ENCODE data around the gene SORCS2. TPM values are rescaled to one million over a fixed set of nuclear protein-coding genes. Genes with fewer than 3 reads are reported as not detected.

SORCS2 gene
- polyA plus RNA-seq, 1 donor from 2014 or later = 1.0 TPM

GRCh38 chr4:7217474-7218321 lies 25.4 kb downstream of the SORCS2 start:
- Histone ChIP-seq H3K27ac (ENCODE audit: low read length) (no peak overlapping the region), H3K9me2 (ENCODE audit: insufficient read depth, low read length) (no peaks in the 10 kb centered on the region), H3K4me3 (ENCODE audit: low read length) (no peak overlapping the region), H4K20me1 (ENCODE audit: insufficient read depth) (no peaks in the 10 kb centered on the region), H3K4me2 (ENCODE audit: low read length) (no peak overlapping the region), H3K36me3 (ENCODE audit: insufficient read depth, low read length) (no peaks in the 10 kb centered on the region), H3K9ac (ENCODE audit: low read length) (no peak overlapping the region), H3F3A (ENCODE audit: insufficient read depth, low read length, poor library complexity, severe bottlenecking) (no peaks in the 10 kb centered on the region), H2AFZ (ENCODE audit: low read depth, low read length) (no peak overlapping the region), H3K27me3 (ENCODE audit: insufficient read depth, low read depth, low read length) (no peaks in the 10 kb centered on the region), H3K9me3 (ENCODE audit: low read length) (no peaks in the 10 kb centered on the region), H3K79me2 (replicated peaks; ENCODE audit: insufficient read depth, low read length) (no peaks in the 10 kb centered on the region)
- TF ChIP-seq, protein P1, sequence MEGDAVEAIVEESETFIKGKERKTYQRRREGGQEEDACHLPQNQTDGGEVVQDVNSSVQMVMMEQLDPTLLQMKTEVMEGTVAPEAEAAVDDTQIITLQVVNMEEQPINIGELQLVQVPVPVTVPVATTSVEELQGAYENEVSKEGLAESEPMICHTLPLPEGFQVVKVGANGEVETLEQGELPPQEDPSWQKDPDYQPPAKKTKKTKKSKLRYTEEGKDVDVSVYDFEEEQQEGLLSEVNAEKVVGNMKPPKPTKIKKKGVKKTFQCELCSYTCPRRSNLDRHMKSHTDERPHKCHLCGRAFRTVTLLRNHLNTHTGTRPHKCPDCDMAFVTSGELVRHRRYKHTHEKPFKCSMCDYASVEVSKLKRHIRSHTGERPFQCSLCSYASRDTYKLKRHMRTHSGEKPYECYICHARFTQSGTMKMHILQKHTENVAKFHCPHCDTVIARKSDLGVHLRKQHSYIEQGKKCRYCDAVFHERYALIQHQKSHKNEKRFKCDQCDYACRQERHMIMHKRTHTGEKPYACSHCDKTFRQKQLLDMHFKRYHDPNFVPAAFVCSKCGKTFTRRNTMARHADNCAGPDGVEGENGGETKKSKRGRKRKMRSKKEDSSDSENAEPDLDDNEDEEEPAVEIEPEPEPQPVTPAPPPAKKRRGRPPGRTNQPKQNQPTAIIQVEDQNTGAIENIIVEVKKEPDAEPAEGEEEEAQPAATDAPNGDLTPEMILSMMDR (IDR thresholded peaks at IDR 0.05; ENCODE audit: poor library complexity, severe bottlenecking) = no peak
- TF ChIP-seq, protein P2, sequence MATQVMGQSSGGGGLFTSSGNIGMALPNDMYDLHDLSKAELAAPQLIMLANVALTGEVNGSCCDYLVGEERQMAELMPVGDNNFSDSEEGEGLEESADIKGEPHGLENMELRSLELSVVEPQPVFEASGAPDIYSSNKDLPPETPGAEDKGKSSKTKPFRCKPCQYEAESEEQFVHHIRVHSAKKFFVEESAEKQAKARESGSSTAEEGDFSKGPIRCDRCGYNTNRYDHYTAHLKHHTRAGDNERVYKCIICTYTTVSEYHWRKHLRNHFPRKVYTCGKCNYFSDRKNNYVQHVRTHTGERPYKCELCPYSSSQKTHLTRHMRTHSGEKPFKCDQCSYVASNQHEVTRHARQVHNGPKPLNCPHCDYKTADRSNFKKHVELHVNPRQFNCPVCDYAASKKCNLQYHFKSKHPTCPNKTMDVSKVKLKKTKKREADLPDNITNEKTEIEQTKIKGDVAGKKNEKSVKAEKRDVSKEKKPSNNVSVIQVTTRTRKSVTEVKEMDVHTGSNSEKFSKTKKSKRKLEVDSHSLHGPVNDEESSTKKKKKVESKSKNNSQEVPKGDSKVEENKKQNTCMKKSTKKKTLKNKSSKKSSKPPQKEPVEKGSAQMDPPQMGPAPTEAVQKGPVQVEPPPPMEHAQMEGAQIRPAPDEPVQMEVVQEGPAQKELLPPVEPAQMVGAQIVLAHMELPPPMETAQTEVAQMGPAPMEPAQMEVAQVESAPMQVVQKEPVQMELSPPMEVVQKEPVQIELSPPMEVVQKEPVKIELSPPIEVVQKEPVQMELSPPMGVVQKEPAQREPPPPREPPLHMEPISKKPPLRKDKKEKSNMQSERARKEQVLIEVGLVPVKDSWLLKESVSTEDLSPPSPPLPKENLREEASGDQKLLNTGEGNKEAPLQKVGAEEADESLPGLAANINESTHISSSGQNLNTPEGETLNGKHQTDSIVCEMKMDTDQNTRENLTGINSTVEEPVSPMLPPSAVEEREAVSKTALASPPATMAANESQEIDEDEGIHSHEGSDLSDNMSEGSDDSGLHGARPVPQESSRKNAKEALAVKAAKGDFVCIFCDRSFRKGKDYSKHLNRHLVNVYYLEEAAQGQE (IDR thresholded peaks at IDR 0.05; ENCODE audit: borderline replicate concordance) = no peak
- TF ChIP-seq EZH2 (IDR thresholded peaks at IDR 0.05; ENCODE audit: borderline replicate concordance, insufficient read depth, low read length, poor library complexity, severe bottlenecking) (no peak), EP300 (conservative IDR thresholded peaks at IDR 0.05; ENCODE audit: poor library complexity, severe bottlenecking) (no peak)

GRCh38 chr4:7218686-7219085 lies 26.3 kb downstream of the SORCS2 start:
- no peaks in the 10 kb centered on the region for H3K27me3 ChIP-seq (ENCODE audit: insufficient read depth, low read depth, low read length)
- no peak overlapping the region for H2AFZ ChIP-seq (ENCODE audit: low read depth, low read length)
- H3K36me3 ChIP-seq (ENCODE audit: insufficient read depth, low read length) = no peaks in the 10 kb centered on the region
- H3K4me3 ChIP-seq (ENCODE audit: low read length) = no peak overlapping the region
- TF ChIP-seq, protein P1 (IDR thresholded peaks at IDR 0.05; ENCODE audit: poor library complexity, severe bottlenecking) = no peak
- TF ChIP-seq RAD21 (conservative IDR thresholded peaks at IDR 0.05) = no peak
- TF ChIP-seq EZH2 (IDR thresholded peaks at IDR 0.05; ENCODE audit: borderline replicate concordance, insufficient read depth, low read length, poor library complexity, severe bottlenecking) = no peak
- TF ChIP-seq POLR2AphosphoS5 (IDR thresholded peaks at IDR 0.05) = no peak
- TF ChIP-seq SMC3 (conservative IDR thresholded peaks at IDR 0.05; ENCODE audit: poor library complexity) = no peak
- TF ChIP-seq, protein P2 (IDR thresholded peaks at IDR 0.05; ENCODE audit: borderline replicate concordance) = no peak
- no peak for TF ChIP-seq TAF1 (IDR thresholded peaks at IDR 0.05; ENCODE audit: low read depth)
- no peak for TF ChIP-seq EP300 (conservative IDR thresholded peaks at IDR 0.05; ENCODE audit: poor library complexity, severe bottlenecking)
- no peak for TF ChIP-seq MXI1 (conservative IDR thresholded peaks at IDR 0.05; ENCODE audit: poor library complexity, severe bottlenecking)
- no peaks in the 10 kb centered on the region for H4K20me1 ChIP-seq (ENCODE audit: insufficient read depth)
- no peaks in the 10 kb centered on the region for H3K9me3 ChIP-seq (ENCODE audit: low read length)
- no peak overlapping the region for H3K9ac ChIP-seq (ENCODE audit: low read length)
- H3K79me2 ChIP-seq (replicated peaks; ENCODE audit: insufficient read depth, low read length) = no peaks in the 10 kb centered on the region
- H3K4me2 ChIP-seq (ENCODE audit: low read length) = no peak overlapping the region
- H3K9me2 ChIP-seq (ENCODE audit: insufficient read depth, low read length) = no peaks in the 10 kb centered on the region
- H3F3A ChIP-seq (ENCODE audit: insufficient read depth, low read length, poor library complexity, severe bottlenecking) = no peaks in the 10 kb centered on the region
- H3K27ac ChIP-seq (ENCODE audit: low read length) = no peak overlapping the region

All from neural cell (in vitro differentiated cells).